SU-DHL-6 (cell line): ENCODE measurements around the gene PAN3.

Experiments used
- H2AFZ ChIP-seq: fragments of 200-600 bp; sonication (generic); 2 replicates; pipeline ENCODE4 v1.6.1; 2014; ENCODE audit warnings: low read depth, mild to moderate bottlenecking, moderate library complexity, mixed read lengths, antibody characterized with exemption, low read length; ENCODE audit not compliant: severe bottlenecking
- H3F3A ChIP-seq: fragments of 200-600 bp; shearing (Covaris generic); 2 replicates; pipeline ENCODE4 v1.6.0; 2016; ENCODE audit warnings: antibody characterized with exemption, mild to moderate bottlenecking; ENCODE audit not compliant: insufficient read depth
- H3K27ac ChIP-seq: fragments of 200-600 bp; sonication (generic); 2 replicates; pipeline ENCODE4 v1.5.1; 2016; ENCODE audit warnings: low read depth, mild to moderate bottlenecking, low read length, moderate library complexity, mixed read lengths
- H3K27me3 ChIP-seq: fragments of 200-600 bp; sonication (generic), shearing (Covaris generic); 2 replicates; pipeline ENCODE4 v1.6.0; 2014; ENCODE audit warnings: mild to moderate bottlenecking, low read length
- H3K36me3 ChIP-seq: fragments of 200-600 bp; sonication (generic); 2 replicates; pipeline ENCODE4 v1.6.1; 2014; ENCODE audit warnings: mild to moderate bottlenecking, low read length, mixed read lengths
- H3K4me2 ChIP-seq: fragments of 300-600, 200-600 bp; shearing (Covaris generic), sonication (generic); 2 replicates; pipeline ENCODE4 v1.6.0; 2014; ENCODE audit warnings: low read length, low read depth, mild to moderate bottlenecking; ENCODE audit not compliant: poor library complexity, severe bottlenecking
- H3K4me3 ChIP-seq: fragments of 200-600 bp; sonication (generic); 2 replicates; pipeline ENCODE4 v1.5.1; 2014; ENCODE audit warnings: antibody characterized with exemption, low read length, mild to moderate bottlenecking, mixed read lengths; ENCODE audit not compliant: insufficient read depth, poor library complexity, severe bottlenecking
- H3K79me2 ChIP-seq: fragments of 200-600 bp; sonication (generic); 2 replicates; pipeline ENCODE4 v1.6.1; 2014; ENCODE audit warnings: mild to moderate bottlenecking, low read length, moderate library complexity; ENCODE audit not compliant: insufficient read depth
- H3K9ac ChIP-seq: fragments of 200-600 bp; sonication (generic); 2 replicates; pipeline ENCODE4 v1.7.0; 2014; ENCODE audit warnings: mild to moderate bottlenecking, low read length
- H3K9me2 ChIP-seq: fragments of 200-600 bp; sonication (generic); replicated peaks from 2 replicates; pipeline ENCODE4 v1.6.1; 2014; ENCODE audit warnings: low read length; ENCODE audit not compliant: insufficient read depth
- H3K9me3 ChIP-seq: fragments of 200-600 bp; sonication (generic); 2 replicates; pipeline ENCODE4 v1.6.1; 2014; ENCODE audit warnings: low read length, mixed read lengths; ENCODE audit not compliant: insufficient read depth
- H4K20me1 ChIP-seq: fragments of 200-600 bp; sonication (generic); 2 replicates; pipeline ENCODE4 v1.6.1; 2014; ENCODE audit warnings: low read depth, mild to moderate bottlenecking, antibody characterized with exemption, low read length, moderate library complexity, mixed read lengths
- CTCF ChIP-seq: fragments of 200-600 bp; sonication (generic); IDR thresholded peaks from one replicate; pipeline ENCODE4 v1.5.1; 2017; ENCODE audit warnings: antibody characterized with exemption, mild to moderate bottlenecking, low read length, moderate library complexity; ENCODE audit not compliant: insufficient read depth, poor library complexity, severe bottlenecking
- EZH2phosphoT487 ChIP-seq: fragments of 200-600 bp; sonication (generic), shearing (Covaris generic); conservative IDR thresholded peaks from 2 replicates; pipeline ENCODE4 v1.6.1; 2018; ENCODE audit warnings: mild to moderate bottlenecking, antibody characterized with exemption, low read length, moderate library complexity, mixed read lengths

The PAN3 gene

GRCh38 chr13:28344163-28344562 is 205.8 kb downstream of the PAN3 start:
- no peak overlapping the region for H3K4me3 ChIP-seq
- no peaks in the 10 kb centered on the region for H3K27me3 ChIP-seq
- H3K36me3 ChIP-seq, result no peaks in the 10 kb centered on the region
- H3K9me2 ChIP-seq, result no peaks in the 10 kb centered on the region
- H4K20me1 ChIP-seq, result no peaks in the 10 kb centered on the region
- no peak overlapping the region for H2AFZ ChIP-seq
- no peak overlapping the region for H3K27ac ChIP-seq
- H3K79me2 ChIP-seq, result no peaks in the 10 kb centered on the region
- TF ChIP-seq CTCF (no peak), EZH2phosphoT487 (no peak)
- H3K9ac ChIP-seq, result no peak overlapping the region
- H3K4me2 ChIP-seq, result no peak overlapping the region
- no peaks in the 10 kb centered on the region for H3K9me3 ChIP-seq
- H3F3A ChIP-seq, result no peaks in the 10 kb centered on the region
